ENCODE measurements around the gene MTSS2.
"Not testable (repeated sequence)": the region's sequence is repeated elsewhere in the genome, so short reads cannot be mapped to it uniquely, and the experiment has no call there.

The MTSS2 gene

GRCh38 chr16:70685061-70685937, 554 bp downstream of the MTSS2 start:
- no peak for DNase-seq

GRCh38 chr16:70684146-70685060, 1.4 kb downstream of the MTSS2 start:
- no peak for DNase-seq

- no peak for DNase-seq
Measured at GRCh38 chr16:70683146-70683944, 2.5 kb downstream of the MTSS2 start.

- no peak for DNase-seq
Measured at GRCh38 chr16:70682239-70683145, 3.4 kb downstream of the MTSS2 start.

GRCh38 chr16:70681382-70682238, 4.2 kb downstream of the MTSS2 start:
- DNase-seq, result no peak

- no peak for DNase-seq
Measured at GRCh38 chr16:70680495-70681381, 5.1 kb downstream of the MTSS2 start.

- DNase-seq, result no peak
Measured at GRCh38 chr16:70679671-70680494, 6.0 kb downstream of the MTSS2 start.

GRCh38 chr16:70678898-70679670, 6.8 kb downstream of the MTSS2 start:
- DNase-seq, result no peak

- DNase-seq, result no peak
Measured at GRCh38 chr16:70678121-70678897, 7.5 kb downstream of the MTSS2 start.

GRCh38 chr16:70677499-70678120, 8.2 kb downstream of the MTSS2 start:
- no peak for DNase-seq

GRCh38 chr16:70676675-70677498, 9.0 kb downstream of the MTSS2 start:
- DNase-seq, result no peak

GRCh38 chr16:70675851-70676513, 9.9 kb downstream of the MTSS2 start:
- no peak for DNase-seq

- no peak for DNase-seq
Measured at GRCh38 chr16:70674221-70675014, 11.4 kb downstream of the MTSS2 start.

GRCh38 chr16:70670938-70671337, 14.9 kb downstream of the MTSS2 start:
- DNase-seq, result not testable (repeated sequence)

Measured in CD4-positive, alpha-beta T cell treated with Interleukin-17A for 4 hours (primary cell).